Thyroid gland (tissue), 4 donors: Measurements from ENCODE around the gene GPR35. TPM values are rescaled to one million over a fixed set of nuclear protein-coding genes. Genes with fewer than 3 reads are reported as not detected.

Source experiments
- DNase-seq, 2 donors: peaks; one replicate each; pipeline ENCODE4 v3.0.0-alpha.2; 2019
- H3K27ac ChIP-seq, 3 donors: fragments of 200-600 bp; sonication (generic); 1 replicate in 2 of 3; 2 replicates in 1 of 3; pipeline ENCODE4 v1.5.1; 2016 to 2019; ENCODE audit warnings: mild to moderate bottlenecking in 1 of 3, moderate library complexity in 1 of 3
- H3K27me3 ChIP-seq: fragments of 200-600 bp; sonication (generic); one replicate; pipeline ENCODE4 v1.5.1; 2019
- H3K36me3 ChIP-seq, 2 donors: fragments of 200-600 bp; sonication (generic); one replicate each; pipeline ENCODE4 v1.5.1; 2016 to 2019
- H3K4me1 ChIP-seq, 2 donors: fragments of 200-600 bp; sonication (generic); one replicate each; pipeline ENCODE4 v1.5.1; 2017 to 2019
- H3K4me3 ChIP-seq, 3 donors: fragments of 200-600 bp; sonication (generic); replicated peaks in 1 of 3; 1 replicate in 2 of 3; 2 replicates in 1 of 3; pipeline ENCODE4 v1.5.1; 2016; ENCODE audit warnings: mild to moderate bottlenecking in 1 of 3
- H3K9me3 ChIP-seq: fragments of 200-600 bp; sonication (generic); one replicate; pipeline ENCODE4 v1.5.1; 2017
- POLR2A ChIP-seq, 2 donors: fragments of 450-650 bp; IDR thresholded peaks; one replicate each; pipeline ENCODE4 v1.6.1; 2017; ENCODE audit warnings: antibody characterized with exemption in 2 of 2, mild to moderate bottlenecking in 2 of 2, moderate library complexity in 1 of 2
- WGBS, 2 donors: methylation state at CpG; one replicate each; pipeline ENCODE4 v1.1.5; 2017; 5-methylcytosine and 5-hydroxymethylcytosine counted together
- intact Hi-C: fragments of 100-400 bp; cut with DNase I; formaldehyde crosslinking; loops from one replicate; pipeline ENCODE4 v1.15.1; 2023
- total RNA-seq, 4 donors: library from RNA; depleted of rRNA; stranded (reverse); fragments of >200 nt; gene quantifications; one replicate each; pipeline ENCODE4 v1.2.3, GENCODE V29; 2016
- TF ChIP-seq, protein P1 (sequence below), 6 experiments: fragments of 200-600 bp in 3 of 6; fragments of 450-650 bp in 3 of 6; sonication (generic) in 3 of 6; IDR thresholded peaks; one replicate each; pipeline ENCODE4 v1.5.1; 2016 to 2019; ENCODE audit warnings: antibody characterized with exemption in 6 of 6, mild to moderate bottlenecking in 2 of 6, inconsistent platforms in 1 of 6, moderate library complexity in 1 of 6

Gene GPR35
- total RNA-seq, 4 donors from 2014 or later: 0.29 to 1.7 (median 1.0) TPM

GRCh38 chr2:240645801-240646175, 20.5 kb downstream of the GPR35 start:
- H3K27ac ChIP-seq: no peak overlapping the region
- no peaks in the 10 kb centered on the region for H3K4me1 ChIP-seq
- H3K36me3 ChIP-seq: no peaks in the 10 kb centered on the region
- no peak for DNase-seq
- no peaks in the 10 kb centered on the region for H3K27me3 ChIP-seq
- no peak overlapping the region for H3K4me3 ChIP-seq
- intact Hi-C loops: no loop called here
- H3K9me3 ChIP-seq: no peaks in the 10 kb centered on the region
- 87 to 95% methylated on average over 3 to 10 of the region's 10 CpGs for WGBS, 2 donors
- TF ChIP-seq POLR2A (IDR thresholded peaks at IDR 0.05): no peak
- TF ChIP-seq, protein P1, sequence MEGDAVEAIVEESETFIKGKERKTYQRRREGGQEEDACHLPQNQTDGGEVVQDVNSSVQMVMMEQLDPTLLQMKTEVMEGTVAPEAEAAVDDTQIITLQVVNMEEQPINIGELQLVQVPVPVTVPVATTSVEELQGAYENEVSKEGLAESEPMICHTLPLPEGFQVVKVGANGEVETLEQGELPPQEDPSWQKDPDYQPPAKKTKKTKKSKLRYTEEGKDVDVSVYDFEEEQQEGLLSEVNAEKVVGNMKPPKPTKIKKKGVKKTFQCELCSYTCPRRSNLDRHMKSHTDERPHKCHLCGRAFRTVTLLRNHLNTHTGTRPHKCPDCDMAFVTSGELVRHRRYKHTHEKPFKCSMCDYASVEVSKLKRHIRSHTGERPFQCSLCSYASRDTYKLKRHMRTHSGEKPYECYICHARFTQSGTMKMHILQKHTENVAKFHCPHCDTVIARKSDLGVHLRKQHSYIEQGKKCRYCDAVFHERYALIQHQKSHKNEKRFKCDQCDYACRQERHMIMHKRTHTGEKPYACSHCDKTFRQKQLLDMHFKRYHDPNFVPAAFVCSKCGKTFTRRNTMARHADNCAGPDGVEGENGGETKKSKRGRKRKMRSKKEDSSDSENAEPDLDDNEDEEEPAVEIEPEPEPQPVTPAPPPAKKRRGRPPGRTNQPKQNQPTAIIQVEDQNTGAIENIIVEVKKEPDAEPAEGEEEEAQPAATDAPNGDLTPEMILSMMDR (IDR thresholded peaks at IDR 0.05): no peak

DNA sequence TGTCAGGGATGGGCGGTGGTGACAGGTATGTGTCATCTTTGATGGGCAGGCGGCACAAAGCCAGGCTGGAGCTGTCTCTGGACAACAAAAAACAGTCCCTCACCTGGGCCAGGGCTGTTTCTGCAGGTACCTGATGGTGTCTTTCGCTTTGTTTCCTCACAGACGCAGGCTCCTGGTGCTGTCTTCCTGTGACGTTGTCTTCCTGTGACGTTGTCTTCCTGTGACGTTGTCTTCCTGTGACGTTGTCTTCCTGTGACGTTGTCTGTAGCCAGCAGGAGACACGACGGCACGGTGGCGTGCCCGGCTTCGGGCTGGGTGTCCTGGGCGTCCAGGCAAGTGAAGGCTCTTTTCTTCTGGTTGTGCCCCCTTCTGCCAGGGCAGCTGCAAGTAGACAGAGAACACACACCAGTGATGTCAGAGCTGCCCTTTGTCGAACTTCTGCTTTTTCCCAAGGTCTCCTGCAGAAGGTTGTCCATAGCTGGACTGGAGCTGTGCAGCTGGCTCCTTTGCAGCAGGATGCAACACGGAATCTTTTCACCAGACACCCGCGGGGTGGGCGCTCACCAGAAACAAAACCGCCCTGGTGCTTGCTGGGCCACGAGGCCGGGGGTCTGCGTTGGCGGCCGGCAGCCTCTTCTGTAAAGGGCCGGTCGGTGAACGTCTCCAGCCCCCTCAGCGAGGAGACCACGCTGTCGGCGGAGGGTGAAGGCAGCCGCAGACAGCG, 21.1 kb downstream of the GPR35 start:
- intact Hi-C loops: no loop called here
- Histone ChIP-seq H3K4me1 (no peaks in the 10 kb centered on the region), H3K9me3 (no peaks in the 10 kb centered on the region), H3K27ac (no peak overlapping the region), H3K36me3 (no peaks in the 10 kb centered on the region), H3K27me3 (no peaks in the 10 kb centered on the region), H3K4me3 (no peak overlapping the region)
- WGBS, 2 donors: 83 to 85% methylated on average over 30 to 33 of the region's 36 CpGs
- DNase-seq: no peak
- TF ChIP-seq POLR2A (IDR thresholded peaks at IDR 0.05): no peak
- TF ChIP-seq, protein P1 (IDR thresholded peaks at IDR 0.05): no peak

DNA sequence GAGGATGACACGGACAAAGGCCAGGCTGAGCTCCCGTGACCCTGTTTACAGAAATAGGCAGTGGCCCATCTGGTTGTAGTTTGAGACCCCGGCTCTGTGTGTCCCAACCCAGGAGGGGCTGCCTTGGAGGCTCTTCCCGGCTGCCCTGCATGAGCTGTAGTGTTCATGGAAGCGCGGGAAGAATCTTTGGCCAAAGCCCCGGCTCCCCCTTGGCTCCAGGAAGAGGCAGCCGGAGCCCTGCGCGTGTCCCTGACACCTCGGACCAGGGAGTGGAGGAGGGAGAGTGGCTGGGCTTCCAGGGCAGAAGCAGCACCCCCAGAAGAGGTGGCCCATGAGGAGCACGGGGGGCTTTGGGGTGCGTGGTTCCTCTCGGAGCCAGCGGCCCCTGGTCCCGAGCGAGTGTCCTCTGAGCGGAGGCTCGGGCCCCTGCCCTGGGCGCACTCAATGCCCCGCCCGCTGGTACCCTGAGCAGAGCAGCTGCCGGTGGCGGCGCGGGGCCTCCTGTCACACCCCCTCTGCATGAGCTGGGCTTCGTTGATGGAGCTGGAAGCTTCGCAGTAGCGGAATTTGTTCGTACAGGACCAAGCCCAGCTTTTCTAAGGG, 21.7 kb downstream of the GPR35 start:
- no peak for DNase-seq
- H3K27me3 ChIP-seq: no peaks in the 10 kb centered on the region
- intact Hi-C loops: no loop called here
- H3K36me3 ChIP-seq: no peaks in the 10 kb centered on the region
- no peaks in the 10 kb centered on the region for H3K4me1 ChIP-seq
- TF ChIP-seq POLR2A (IDR thresholded peaks at IDR 0.05): no peak
- TF ChIP-seq, protein P1 (IDR thresholded peaks at IDR 0.05): no peak
- no peak overlapping the region for H3K4me3 ChIP-seq
- no peaks in the 10 kb centered on the region for H3K9me3 ChIP-seq
- H3K27ac ChIP-seq: no peak overlapping the region
- WGBS, 2 donors: 74 to 80% methylated on average over 14 to 20 of the region's 30 CpGs

- TF ChIP-seq, protein P1 (IDR thresholded peaks at IDR 0.05): no peak
- no peak for TF ChIP-seq POLR2A (IDR thresholded peaks at IDR 0.05)
- no peak for DNase-seq
- no peaks in the 10 kb centered on the region for H3K36me3 ChIP-seq
- H3K9me3 ChIP-seq: no peaks in the 10 kb centered on the region
- intact Hi-C loops: no loop called here
- H3K27ac ChIP-seq: no peak overlapping the region
- H3K4me3 ChIP-seq: no peak overlapping the region
- WGBS, 2 donors: 72 to 75% methylated on average over 19 to 22 of the region's 22 CpGs
- H3K27me3 ChIP-seq: no peaks in the 10 kb centered on the region
- no peaks in the 10 kb centered on the region for H3K4me1 ChIP-seq
Measured at GRCh38 chr2:240647503-240648154, 22.3 kb downstream of the GPR35 start.

- DNase-seq: no peak
- 75 to 94% methylated on average over 4 to 5 of the region's 6 CpGs for WGBS, 2 donors
- H3K36me3 ChIP-seq: no peaks in the 10 kb centered on the region
- intact Hi-C loops: no loop called here
- H3K9me3 ChIP-seq: no peaks in the 10 kb centered on the region
- no peaks in the 10 kb centered on the region for H3K27me3 ChIP-seq
- TF ChIP-seq, protein P1 (IDR thresholded peaks at IDR 0.05): no peak
- TF ChIP-seq POLR2A (IDR thresholded peaks at IDR 0.05): no peak
- H3K4me1 ChIP-seq: no peaks in the 10 kb centered on the region
- no peak overlapping the region for H3K4me3 ChIP-seq
- H3K27ac ChIP-seq: no peak overlapping the region
Measured at GRCh38 chr2:240648155-240648649, 22.9 kb downstream of the GPR35 start.
